HG03196 (cell line): Measurements from ENCODE around the gene ZNF516.
"Not testable (repeated sequence)": the region's sequence is repeated elsewhere in the genome, so short reads cannot be mapped to it uniquely, and the experiment has no call there.

Experiments
- ATAC-seq: cut with Tn5 transposase; IDR thresholded peaks from one replicate; pipeline ENCODE4 v1.9.1; 2021; ENCODE audit not compliant: unreplicated experiment

The ZNF516 gene, protein sequence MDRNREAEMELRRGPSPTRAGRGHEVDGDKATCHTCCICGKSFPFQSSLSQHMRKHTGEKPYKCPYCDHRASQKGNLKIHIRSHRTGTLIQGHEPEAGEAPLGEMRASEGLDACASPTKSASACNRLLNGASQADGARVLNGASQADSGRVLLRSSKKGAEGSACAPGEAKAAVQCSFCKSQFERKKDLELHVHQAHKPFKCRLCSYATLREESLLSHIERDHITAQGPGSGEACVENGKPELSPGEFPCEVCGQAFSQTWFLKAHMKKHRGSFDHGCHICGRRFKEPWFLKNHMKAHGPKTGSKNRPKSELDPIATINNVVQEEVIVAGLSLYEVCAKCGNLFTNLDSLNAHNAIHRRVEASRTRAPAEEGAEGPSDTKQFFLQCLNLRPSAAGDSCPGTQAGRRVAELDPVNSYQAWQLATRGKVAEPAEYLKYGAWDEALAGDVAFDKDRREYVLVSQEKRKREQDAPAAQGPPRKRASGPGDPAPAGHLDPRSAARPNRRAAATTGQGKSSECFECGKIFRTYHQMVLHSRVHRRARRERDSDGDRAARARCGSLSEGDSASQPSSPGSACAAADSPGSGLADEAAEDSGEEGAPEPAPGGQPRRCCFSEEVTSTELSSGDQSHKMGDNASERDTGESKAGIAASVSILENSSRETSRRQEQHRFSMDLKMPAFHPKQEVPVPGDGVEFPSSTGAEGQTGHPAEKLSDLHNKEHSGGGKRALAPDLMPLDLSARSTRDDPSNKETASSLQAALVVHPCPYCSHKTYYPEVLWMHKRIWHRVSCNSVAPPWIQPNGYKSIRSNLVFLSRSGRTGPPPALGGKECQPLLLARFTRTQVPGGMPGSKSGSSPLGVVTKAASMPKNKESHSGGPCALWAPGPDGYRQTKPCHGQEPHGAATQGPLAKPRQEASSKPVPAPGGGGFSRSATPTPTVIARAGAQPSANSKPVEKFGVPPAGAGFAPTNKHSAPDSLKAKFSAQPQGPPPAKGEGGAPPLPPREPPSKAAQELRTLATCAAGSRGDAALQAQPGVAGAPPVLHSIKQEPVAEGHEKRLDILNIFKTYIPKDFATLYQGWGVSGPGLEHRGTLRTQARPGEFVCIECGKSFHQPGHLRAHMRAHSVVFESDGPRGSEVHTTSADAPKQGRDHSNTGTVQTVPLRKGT

DNA sequence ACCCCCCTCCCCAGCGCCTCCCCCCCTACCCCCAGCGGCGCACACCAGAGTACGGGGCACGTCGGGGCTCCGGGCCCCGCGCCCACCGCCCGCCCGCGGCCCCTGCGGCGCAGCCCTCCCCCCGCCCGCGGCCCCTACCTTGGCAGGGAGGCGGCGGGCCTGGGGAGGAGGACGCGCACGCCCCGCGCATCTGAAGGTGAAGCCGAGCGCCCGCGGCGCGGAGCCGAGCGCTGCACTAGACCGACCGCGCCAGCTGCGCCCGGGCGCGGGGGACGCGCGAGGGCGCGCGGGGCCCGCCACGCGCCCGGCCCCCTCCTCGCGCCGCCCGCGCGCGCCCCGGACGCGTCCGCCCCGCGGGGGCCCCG lies at the start of gene ZNF516:
Gene ZNF516, minus strand, starts transcription at position 237 of the 365 bp plus-strand sequence. CDS start 52,188 bp downstream, outside the sequence.
- ATAC-seq: no peak

DNA sequence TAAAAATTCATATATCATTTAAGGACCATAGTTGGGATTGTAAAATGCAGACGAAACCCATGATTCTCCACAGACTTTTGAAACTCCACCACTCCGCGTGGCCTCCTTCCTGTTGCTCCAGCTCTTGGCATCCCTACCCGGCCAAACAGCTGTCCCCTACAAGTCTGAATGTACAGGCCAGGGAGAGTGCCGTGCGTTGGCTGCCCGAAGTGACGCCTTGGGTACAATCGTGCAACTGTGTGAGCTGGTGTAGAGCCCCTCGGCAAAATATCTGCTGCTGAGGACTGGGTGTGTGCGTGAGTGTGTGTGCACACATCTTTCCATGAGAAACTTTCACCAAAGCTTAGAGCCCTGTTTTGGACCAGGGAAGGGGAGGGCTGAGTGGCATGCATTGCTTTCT lies 43.8 kb upstream of the ZNF516 start:
- ATAC-seq: no peak

- ATAC-seq: no peak
These were observed 42.6 kb upstream of the ZNF516 start for GRCh38 chr18:76537621-76538020.

DNA sequence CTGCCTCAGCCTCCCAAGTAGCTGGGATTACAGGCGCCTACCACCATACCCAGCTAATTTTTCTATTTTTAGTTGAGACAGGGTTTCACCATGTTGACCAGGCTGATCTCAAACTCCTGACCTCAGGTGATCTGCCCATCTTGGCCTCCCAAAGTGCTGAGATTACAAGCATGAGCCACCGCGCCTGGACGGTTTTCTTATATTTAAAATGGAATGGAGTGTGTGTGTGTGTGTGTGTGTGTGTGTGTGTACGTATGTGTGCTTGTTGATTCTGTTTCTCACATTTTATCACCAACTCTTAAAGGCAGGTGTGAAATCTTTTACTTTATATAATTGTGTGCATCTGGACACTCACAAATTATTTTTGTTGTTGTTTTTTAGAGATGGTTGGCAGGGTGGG lies 41.6 kb upstream of the ZNF516 start:
- not testable (repeated sequence) for ATAC-seq

- no peak for ATAC-seq
These were observed 37.8 kb upstream of the ZNF516 start for GRCh38 chr18:76532875-76533274.

DNA sequence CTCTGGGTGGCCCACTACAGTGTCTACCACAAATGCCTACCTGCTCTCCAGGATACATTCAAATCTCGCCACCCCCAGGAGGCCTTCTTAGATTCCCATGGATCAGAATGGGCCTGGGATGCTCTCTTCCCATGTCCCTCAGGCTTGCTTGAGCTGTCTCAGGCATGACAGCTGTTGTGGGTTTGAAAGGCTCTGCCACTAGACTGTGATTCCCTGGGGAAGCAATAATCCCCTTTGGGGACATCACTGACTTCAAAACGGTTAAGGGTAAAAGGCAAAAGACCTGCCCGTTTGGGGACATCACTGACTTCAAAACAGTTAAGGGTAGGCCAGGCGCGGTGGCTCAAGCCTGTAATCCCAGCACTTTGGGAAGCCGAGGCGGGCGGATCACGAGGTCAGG lies 35.8 kb upstream of the ZNF516 start:
- no peak for ATAC-seq

- ATAC-seq: no peak
These were observed 35.3 kb upstream of the ZNF516 start for GRCh38 chr18:76530391-76530790.

DNA sequence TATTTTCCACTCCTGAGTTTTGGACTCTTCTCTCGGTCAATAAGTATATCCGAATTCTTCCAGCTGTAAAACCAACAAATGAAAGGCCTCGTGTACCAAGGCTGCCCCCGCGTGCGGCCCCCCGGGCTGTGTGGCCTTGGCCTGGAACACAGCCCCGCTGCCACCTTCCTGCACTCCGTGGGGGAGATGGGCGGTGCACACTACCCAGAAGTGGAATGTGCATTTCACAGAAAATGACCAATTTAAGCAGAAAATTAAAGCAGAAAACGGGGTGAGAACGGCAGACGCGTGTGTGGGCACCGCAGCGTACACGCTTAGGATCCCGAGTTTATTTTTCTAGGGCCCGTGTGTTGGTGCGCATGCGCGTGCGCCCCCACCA lies 34.4 kb upstream of the ZNF516 start:
- no peak for ATAC-seq

DNA sequence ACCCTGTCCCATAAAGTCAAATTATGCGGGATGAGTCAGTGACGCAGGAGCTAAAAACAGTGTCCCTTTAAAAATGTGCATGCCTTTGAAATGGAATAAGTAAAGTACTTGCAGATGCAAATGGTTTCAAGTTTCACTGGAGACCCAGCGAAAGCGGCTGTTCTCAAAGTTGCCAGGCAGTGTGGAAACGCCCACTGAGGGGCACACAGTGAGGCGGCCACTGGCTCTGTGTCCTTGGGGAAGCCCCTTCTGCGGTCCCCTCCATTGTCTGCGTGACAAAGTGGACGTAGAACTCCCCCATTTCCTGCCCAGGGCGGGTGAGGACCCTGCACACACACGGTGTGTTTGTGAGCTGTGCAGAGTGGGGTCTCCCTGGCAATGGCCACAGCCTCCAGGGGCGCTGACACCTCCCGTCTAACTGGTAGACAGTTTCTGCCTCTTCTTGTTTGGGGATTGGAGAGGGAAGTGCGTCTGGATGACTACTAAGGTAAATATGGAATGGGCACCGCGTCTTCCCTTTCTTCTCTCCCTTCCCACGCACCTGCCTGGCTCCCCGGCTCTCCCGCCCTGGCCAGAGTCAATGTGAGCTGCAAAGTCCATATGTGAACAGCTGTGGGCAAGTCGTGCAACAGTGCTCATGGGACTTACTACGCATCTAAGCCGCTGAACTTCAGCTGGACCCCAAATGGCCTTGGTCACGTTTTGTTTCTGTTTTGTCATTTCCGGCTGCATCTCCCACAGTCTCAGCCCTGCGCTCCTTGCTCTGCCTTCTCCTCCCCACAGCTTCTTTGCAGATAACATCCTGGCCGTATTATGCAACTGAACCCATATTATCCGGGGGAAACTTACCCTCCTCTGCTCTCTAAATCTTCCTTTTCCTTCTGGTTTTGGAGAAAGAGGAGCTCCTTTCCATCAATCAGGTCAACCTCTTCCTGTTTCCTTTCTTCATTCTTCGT lies 33.7 kb upstream of the ZNF516 start:
- no peak for ATAC-seq

DNA sequence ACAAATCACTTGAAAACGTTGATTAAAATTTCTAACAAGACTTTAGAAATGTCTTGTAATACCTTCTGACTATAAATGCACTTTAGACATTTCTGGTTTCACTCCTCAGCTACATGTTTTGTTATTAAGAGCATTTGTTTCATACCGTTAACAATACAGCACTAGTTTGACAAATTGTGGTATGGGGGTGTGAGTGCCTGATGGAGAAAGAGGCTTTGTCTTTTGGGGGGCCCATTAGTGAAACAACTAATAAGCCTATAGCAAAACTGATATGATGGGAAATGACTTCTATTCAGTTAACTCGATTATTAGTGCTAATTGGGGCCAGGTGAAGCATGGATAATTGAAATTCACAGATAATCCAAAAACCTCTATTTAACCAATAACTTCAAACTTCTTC lies 30.9 kb upstream of the ZNF516 start:
- no peak for ATAC-seq

DNA sequence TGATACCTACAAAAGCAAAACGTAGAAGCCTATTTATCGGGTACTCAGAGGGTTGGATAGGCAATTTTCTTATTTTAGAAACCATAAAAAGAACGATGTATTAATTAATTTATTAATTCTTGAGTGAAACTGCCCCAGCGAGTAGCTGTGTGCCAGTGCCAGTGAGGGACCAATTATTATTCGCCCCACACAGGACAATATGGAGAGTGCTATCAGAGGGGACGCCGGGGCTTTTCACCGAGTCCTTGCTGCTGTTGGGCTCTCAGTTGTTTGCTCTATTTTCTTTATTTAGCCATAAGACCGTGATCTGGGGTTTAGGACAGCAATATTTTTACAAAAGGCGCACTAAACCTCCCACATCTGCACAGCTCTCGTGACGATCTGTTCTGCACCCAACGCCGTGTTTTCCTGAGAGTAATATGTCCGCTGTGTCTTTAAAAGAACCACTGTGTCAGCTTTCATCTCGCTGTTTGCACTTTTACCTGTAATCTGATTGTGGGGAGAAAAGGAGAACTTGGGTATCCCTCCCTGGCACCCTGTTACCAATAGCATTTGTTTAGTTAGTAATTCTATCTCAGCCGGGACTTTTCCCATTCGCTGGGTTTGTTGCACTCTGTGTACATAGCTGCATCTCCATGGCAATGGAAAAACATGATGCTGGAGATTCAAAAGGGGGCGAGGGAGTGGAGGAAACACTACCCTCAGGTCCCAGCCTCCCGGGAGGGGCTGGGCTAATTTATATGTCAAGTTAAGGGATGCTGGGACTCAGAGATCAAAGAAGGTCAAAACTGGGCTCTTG lies 30.1 kb upstream of the ZNF516 start:
- no peak for ATAC-seq

- no peak for ATAC-seq
These were observed 29.4 kb upstream of the ZNF516 start for GRCh38 chr18:76524477-76524876.

DNA sequence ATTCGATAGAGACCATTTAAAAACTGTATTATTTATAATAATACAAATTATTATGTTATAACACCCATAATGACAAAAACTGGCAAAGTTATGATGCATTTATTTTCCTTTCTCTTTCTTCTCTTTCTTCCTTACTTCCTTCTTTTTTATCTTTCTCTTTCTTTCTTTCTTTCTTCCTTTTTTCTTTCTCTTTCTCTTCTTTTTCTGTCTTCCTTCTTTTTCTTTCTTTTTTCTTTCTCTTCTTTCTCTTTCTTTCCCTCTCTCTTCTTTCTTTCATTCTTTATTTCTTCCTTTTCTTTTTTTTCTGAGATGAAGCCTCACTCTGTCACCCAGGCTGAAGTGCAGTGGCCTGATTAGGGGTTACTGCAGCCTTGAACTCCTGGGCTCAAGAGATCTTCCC lies 27.5 kb upstream of the ZNF516 start:
- ATAC-seq: no peak

DNA sequence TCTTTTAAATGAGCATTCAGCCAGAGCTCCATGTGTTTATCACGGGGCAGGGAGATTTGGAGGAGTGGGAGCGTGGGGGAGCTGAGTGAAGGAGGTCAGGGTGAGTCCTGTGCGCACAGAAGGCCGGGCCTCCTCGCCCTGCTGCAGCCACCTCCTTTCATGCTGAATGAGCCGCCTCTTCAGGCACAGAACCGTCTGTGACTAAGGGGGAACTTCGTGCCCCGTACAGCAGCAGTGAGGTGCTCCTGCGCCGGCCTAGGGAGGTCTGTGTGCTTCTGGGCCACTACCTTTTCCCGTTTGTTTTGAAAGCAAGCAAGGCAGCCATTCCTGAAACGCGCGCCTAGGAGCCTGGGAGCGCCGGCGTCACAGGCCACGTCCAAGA lies 27.1 kb upstream of the ZNF516 start:
- no peak for ATAC-seq

DNA sequence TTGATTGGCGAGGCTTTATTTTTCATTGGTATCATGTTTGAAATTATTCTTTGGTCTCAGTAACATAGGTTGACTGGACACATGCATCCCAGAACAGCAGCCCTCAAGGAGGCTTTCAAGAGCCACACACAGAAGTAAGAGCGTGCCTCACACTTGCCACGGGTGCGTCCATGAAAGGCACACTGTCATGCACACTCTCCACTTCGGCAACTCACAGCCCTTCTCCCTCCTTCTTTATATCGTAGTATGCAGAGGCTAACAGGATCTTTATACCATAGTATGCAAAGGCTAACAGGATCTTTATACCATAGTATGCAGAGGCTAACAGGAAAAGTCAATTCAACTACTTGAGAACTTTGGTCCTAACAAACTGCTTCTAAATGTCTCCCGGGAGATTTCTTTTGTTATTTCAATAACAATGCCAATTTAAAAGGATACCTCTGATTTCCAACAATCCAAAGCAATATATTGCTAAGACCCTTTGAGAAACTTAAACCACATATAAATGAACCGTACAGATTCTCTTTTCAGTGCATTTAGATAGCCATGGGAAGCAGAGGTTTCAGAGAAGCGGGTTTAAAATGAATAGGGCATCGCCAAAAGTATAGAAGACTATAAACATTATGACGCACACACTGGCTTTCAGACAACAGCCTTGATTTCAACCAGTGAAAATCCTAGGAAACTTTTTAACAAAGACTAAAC lies 26.5 kb upstream of the ZNF516 start:
- ATAC-seq: no peak

DNA sequence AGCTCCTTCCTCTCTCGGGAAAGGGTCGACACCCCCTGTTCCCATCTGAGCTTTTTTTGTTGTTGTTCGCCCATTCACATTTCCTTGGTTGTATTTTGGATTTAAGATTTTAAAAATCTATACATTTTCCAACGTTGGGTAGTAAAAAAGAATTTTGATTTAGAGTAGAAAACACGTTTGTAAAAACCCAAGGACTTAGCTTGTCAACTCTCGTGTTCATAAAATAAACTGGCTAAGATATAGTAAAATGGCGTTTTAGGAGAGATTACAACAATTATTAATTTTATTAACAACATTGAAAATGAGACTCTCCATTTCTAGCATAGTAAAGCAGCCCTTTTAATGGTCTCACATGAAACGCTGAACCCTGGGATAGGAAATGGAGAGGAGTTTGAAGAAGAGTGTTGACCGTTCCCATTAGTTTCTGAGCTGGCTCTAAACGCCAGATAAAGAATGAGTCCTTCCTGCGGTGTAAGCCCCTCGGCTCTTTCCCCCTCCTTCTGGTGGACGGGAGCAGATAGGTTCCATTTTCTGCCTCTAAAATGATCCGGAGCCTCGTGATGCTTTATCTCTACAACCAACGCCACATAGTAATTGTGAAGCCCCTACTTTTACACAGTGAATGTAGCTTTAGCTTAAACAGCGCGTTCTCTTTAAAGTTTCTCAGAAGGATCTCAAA lies 24.0 kb upstream of the ZNF516 start:
- no peak for ATAC-seq

DNA sequence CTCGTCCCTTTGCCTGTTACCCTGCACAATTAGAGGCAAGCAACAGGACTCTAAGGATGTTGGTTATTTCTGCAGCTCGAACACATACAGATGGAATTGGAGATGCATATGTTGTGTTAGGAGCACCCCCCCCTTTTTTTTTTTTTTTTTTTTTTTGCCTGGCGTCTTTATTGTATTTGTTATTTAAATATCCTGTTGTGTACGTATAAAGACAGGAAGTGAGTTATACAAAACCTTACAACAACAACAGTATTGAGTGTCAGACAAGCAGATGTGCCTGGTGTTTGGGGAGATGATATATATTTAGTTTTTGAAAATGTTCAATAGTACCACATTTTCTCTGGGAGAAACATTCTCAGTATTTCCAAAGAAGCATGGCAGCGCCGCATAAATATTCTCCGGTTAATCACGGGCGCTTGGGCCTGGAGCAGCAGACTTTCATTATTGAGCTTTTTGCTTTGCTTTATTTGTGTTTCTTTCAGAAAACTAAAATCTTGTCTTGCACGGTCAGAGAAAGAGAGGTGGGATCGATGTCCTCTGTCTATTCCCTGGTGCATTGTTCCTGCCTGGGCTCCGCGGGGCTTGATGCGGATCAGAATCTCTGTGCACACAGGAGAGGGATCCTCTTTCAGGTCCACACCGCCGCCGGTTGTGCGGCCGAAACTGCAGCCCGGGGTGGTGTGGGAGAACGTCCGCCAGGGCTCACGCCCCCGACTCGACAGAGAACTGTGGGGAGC lies 23.2 kb upstream of the ZNF516 start:
- ATAC-seq: no peak

- ATAC-seq: no peak
These were observed 20.5 kb upstream of the ZNF516 start for GRCh38 chr18:76515576-76515975.
